BLaER1 treated with 17β-estradiol and CSF1 and Interleukin-3, amounts not matched to agents 10 nM and 100 nM (cell line): ENCODE results near the gene BCL2L2.

Experiments used
- H3K27ac ChIP-seq, 11 experiments: shearing (Covaris generic); formaldehyde crosslinking; 2 replicates each; pipeline ENCODE4 v1.8.1; 2022
- H3K27me3 ChIP-seq, 11 experiments: shearing (Covaris generic); formaldehyde crosslinking; 2 replicates each; pipeline ENCODE4 v1.8.1; 2022
- H3K36me3 ChIP-seq, 11 experiments: shearing (Covaris generic); formaldehyde crosslinking; 2 replicates each; pipeline ENCODE4 v1.8.1; 2022
- H3K4me1 ChIP-seq, 10 experiments: shearing (Covaris generic); formaldehyde crosslinking; 2 replicates each; pipeline ENCODE4 v1.8.1; 2022
- H3K4me2 ChIP-seq, 11 experiments: shearing (Covaris generic); formaldehyde crosslinking; 2 replicates each; pipeline ENCODE4 v1.8.1; 2022
- H3K4me3 ChIP-seq, 10 experiments: shearing (Covaris generic); formaldehyde crosslinking; 2 replicates each; pipeline ENCODE4 v1.8.1; 2022
- H3K9ac ChIP-seq, 11 experiments: shearing (Covaris generic); formaldehyde crosslinking; 2 replicates each; pipeline ENCODE4 v1.8.1; 2022
- H3K9me3 ChIP-seq, 11 experiments: shearing (Covaris generic); formaldehyde crosslinking; replicated peaks in 1 of 11; 2 replicates each; pipeline ENCODE4 v1.8.1; 2022
- H4K20me1 ChIP-seq, 11 experiments: shearing (Covaris generic); formaldehyde crosslinking; 2 replicates each; pipeline ENCODE4 v1.8.1; 2022
- Cebpa-rat ChIP-seq, 11 experiments: shearing (Covaris generic); IDR thresholded peaks; 2 replicates each; pipeline ENCODE4 v1.8.1; 2022

BCL2L2 gene

DNA sequence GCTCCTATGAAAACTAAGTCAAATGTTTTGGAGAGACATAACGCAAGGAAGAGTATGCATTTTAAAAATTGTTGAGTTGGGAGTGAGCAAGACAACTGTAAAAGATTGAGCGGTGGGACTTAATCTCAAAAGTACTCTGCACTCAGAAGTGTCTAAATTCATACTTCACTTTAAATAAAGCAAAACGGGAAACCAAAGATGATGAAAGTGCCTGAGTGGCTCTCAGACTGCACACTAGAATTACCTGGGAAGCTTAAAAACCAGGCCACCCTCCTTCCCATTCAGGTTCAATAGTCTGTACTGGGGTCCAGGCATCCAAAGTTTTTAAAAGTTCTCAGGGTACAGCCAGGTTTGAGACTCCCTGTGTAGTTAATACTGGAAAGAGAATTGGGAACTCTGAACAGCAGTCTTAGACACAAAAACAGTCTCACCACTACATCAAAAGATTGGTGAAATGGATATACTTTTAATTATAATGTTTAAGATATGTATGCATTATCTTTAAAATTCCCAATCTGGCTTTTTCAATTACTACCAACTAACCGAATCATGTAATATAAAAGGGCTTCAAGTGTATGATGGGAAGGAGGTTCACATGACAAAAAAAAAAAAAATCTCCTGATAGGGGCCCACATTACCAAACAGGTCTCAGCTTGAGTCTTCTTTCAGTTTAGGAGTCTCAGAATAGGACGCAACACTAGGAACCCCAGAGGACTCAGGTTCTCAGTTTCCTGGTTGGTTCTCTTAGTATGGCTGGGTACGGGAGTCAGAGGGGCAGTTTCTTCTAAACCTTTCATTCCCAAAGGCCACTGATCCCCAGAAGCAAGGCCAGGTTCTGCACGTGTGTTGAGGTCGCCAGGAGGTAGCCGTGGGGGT is 21.7 kb upstream of the BCL2L2 start:
- Histone ChIP-seq H3K4me1 (peaks cover 30 to 48% (median 37%) of the 10 kb centered on the region in 10 experiments), H3K36me3 (peaks cover 0 to 21% (median 0%) of the 10 kb centered on the region in 11 experiments; a peak in 3 of 22 replicates), H3K27ac (peak overlapping the region; percentile 63 to 87 (median 79)), H4K20me1 (peaks cover 0 to 25% (median 0%) of the 10 kb centered on the region in 11 experiments; a peak in 6 of 22 replicates), H3K4me2 (peak overlapping the region; percentile 79 to 97 (median 86)), H3K27me3 (no peaks in the 10 kb centered on the region), H3K9ac (peak overlapping the region; percentile 78 to 93 (median 89)), H3K4me3 (peak overlapping the region; percentile 75 to 92 (median 87)), H3K9me3 (no peaks in the 10 kb centered on the region)
- no peak for TF ChIP-seq Cebpa-rat (IDR thresholded peaks at IDR 0.05)

DNA sequence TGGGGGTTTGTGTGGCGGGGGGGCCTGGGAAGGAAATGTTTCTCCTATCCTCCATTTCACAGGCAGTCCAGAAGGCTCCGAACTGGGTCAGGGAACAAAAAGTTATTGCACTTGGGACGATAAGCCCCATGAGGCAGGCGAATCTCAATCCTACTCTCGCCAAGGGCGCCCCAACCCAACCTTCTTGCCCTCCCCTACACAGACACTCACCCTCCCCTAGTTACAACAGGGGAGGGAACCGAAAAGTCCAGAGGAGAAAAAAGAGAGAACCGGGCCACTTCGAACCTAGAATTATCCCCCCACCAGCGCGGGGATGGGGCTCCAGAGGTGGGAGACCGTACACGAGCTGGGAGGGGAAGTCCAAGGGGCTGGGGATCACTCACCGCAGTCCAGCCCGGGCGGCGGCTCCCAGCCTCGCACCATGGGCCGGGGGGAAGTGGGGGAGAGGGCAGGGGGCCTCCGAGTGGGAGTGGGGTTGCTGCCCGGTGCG is 21.1 kb upstream of the BCL2L2 start:
- peak overlapping the region; percentile 78 to 93 (median 89) for H3K9ac ChIP-seq
- no peaks in the 10 kb centered on the region for H3K27me3 ChIP-seq
- H3K36me3 ChIP-seq: peaks cover 0 to 21% (median 0%) of the 10 kb centered on the region in 11 experiments; a peak in 3 of 22 replicates
- H3K4me1 ChIP-seq: peaks cover 24 to 45% (median 30%) of the 10 kb centered on the region in 10 experiments
- H3K9me3 ChIP-seq: no peaks in the 10 kb centered on the region
- H3K4me2 ChIP-seq: peak overlapping the region; percentile 79 to 97 (median 86)
- H4K20me1 ChIP-seq: peaks cover 0 to 19% (median 0%) of the 10 kb centered on the region in 11 experiments; a peak in 4 of 22 replicates
- peak overlapping the region; percentile 63 to 87 (median 79) for H3K27ac ChIP-seq
- H3K4me3 ChIP-seq: peak overlapping the region; percentile 75 to 92 (median 87)
- no peak for TF ChIP-seq Cebpa-rat (IDR thresholded peaks at IDR 0.05)

DNA sequence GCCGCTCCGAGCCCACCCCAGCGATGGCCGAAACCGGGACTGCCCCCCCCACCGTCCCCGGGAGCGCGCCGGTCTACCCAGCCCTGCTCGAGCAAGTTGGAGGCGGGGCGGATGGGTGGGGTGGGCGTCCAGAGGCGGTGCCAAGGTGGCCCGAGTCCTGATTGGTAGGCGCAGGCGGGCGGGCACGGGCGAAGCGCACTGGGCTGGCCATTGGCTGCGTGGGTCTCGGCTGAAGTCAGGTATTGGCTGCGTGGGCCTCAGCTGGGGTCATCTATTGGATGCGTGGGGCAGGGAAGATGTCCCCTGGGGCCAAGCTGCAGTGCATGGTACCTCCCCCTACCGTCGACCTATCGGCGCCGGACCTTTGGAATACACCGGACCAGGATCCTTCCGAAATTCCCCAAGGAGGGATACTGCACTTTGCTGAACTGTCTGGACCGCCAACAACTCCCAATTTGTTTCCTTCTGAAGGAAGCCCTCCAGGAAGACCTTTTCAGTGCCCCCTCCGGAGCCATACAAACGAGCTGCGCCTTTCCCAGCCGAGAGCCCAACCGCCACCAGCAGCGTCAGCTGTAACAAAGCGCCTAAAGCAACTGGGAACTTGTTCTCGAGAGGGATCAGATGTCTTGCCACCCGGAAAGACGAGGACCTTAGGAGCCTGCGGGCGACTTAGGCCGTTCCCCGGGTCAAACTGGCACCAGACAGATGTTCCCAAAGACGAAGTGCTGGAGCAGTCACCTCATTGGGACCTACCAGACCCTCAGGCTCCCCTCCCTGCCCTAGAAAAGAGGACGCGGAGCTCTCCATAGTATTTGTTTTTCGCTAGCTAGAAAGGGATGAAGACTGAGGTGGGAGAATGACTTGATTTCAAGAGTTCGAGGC is 20.4 kb upstream of the BCL2L2 start, which contains the start of gene HOMEZ:
Gene HOMEZ (minus strand): TSS at position 113 of the 882 bp plus-strand sequence. CDS start 180 bp downstream, outside the sequence.
- no peak for TF ChIP-seq Cebpa-rat (IDR thresholded peaks at IDR 0.05)

DNA sequence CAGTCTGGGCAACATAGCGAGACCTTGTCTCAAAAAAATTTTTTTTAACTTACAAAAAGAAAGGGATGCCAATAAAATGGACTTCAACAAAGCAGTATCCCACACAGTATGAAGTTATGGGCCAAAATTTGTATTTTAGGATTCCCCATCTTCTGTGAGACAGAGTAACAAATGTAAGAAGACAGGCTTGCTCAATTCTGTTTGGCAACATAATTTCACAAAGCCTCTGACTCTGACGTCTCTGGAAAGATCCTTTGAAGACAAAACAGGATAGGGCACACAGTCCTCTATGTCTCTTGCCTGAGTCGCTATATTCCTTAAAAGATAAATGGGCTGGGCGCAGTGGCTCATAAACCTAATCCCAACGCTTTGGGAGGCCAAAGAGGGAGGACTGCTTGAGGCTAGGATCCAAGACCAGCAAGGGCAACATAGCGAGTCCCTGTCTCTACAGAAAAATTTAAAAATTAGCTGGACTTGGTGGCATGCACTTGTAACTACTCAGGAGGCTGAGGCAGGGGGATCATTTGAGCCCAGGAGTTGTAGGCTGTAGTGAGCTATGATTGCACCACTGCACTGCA is 19.6 kb upstream of the BCL2L2 start:
- peak overlapping the region; percentile 69 to 87 (median 77) for H3K27ac ChIP-seq
- peak overlapping the region; percentile 78 to 93 (median 86) for H3K9ac ChIP-seq
- peaks cover 21 to 41% (median 25%) of the 10 kb centered on the region in 10 experiments for H3K4me1 ChIP-seq
- peaks cover 0 to 9% (median 0%) of the 10 kb centered on the region in 11 experiments; a peak in 3 of 22 replicates for H3K36me3 ChIP-seq
- H3K4me2 ChIP-seq: peak overlapping the region; percentile 82 to 92 (median 87)
- no peaks in the 10 kb centered on the region for H3K9me3 ChIP-seq
- TF ChIP-seq Cebpa-rat (IDR thresholded peaks at IDR 0.05): no peak
- no peaks in the 10 kb centered on the region for H3K27me3 ChIP-seq
- peaks cover 0 to 9% (median 0%) of the 10 kb centered on the region in 11 experiments; a peak in 3 of 22 replicates for H4K20me1 ChIP-seq
- H3K4me3 ChIP-seq: peak overlapping the region; percentile 75 to 92 (median 87)

More for the DNA sequence above, 20.4 kb upstream of the BCL2L2 start, which contains the start of gene HOMEZ:
- Histone ChIP-seq H3K9ac (peak within 1 kb of the TSS; percentile 78 to 93 (median 89)), H3K27ac (peak within 1 kb of the TSS; percentile 74 to 87 (median 79)), H3K4me1 (peaks cover 21 to 41% (median 25%) of the 10 kb centered on the region in 10 experiments), H3K4me2 (peak within 1 kb of the TSS; percentile 83 to 97 (median 89)), H3K4me3 (peak within 1 kb of the TSS; percentile 75 to 92 (median 87)), H3K9me3 (no peaks in the 10 kb centered on the region), H4K20me1 (peaks cover 0 to 13% (median 0%) of the 10 kb centered on the region in 11 experiments; a peak in 4 of 22 replicates), H3K27me3 (no peaks in the 10 kb centered on the region), H3K36me3 (peaks cover 0 to 16% (median 0%) of the 10 kb centered on the region in 11 experiments; a peak in 3 of 22 replicates)

DNA sequence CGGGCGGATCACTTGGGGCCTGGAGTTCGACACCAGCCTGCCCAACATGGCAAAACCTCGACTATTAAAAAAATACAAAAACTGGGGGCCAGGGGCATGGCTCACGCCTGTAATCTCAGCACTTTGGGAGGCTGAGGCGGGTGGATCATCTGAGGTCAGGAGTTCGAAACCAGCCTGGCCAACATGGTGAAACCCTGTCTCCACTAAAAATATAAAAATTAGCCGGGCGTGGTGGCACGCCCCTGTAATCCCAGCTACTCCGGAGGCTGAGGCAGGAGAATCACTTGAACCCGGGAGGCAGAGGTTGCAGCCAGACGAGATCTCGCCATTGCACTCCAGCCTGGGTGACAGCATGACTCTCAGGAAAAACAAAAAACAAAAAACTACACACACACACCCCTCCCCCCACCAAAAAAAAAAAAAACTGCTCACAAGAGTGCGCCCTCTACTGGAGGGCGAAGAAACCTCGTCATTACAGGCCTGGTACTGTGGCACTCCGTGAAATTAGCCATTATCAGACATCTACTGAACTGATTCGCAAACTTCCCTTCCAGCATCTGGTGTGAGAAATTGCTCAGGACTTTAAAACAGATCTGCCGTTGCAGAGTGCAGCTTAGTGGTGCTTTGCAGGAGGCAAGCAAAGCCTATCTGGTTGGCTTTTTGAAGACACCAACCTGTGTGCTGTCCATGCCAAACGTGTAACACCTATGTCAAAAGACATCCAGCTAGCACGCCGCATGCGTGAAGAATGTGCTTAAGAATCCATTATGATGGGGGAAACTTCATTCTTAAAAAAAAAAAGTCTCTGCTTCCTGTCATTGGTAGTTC is 11.7 kb upstream of the BCL2L2 start:
- TF ChIP-seq Cebpa-rat (IDR thresholded peaks at IDR 0.05): no peak
- Histone ChIP-seq H3K4me3 (no peak overlapping the region), H3K27me3 (no peaks in the 10 kb centered on the region), H3K9me3 (no peaks in the 10 kb centered on the region), H3K4me1 (peaks cover 16 to 41% (median 28%) of the 10 kb centered on the region in 10 experiments), H4K20me1 (no peaks in the 10 kb centered on the region), H3K27ac (peak overlapping the region in 8 of 11 experiments; percentile 32 to 70 (median 53); a peak in 14 of 22 replicates), H3K36me3 (peaks cover 14 to 34% (median 21%) of the 10 kb centered on the region in 11 experiments; a peak in 17 of 22 replicates), H3K4me2 (peak overlapping the region in 9 of 11 experiments; percentile 10 to 61 (median 31); a peak in 11 of 22 replicates), H3K9ac (peak overlapping the region in 5 of 11 experiments; percentile 16 to 47 (median 26); a peak in 4 of 22 replicates)

DNA sequence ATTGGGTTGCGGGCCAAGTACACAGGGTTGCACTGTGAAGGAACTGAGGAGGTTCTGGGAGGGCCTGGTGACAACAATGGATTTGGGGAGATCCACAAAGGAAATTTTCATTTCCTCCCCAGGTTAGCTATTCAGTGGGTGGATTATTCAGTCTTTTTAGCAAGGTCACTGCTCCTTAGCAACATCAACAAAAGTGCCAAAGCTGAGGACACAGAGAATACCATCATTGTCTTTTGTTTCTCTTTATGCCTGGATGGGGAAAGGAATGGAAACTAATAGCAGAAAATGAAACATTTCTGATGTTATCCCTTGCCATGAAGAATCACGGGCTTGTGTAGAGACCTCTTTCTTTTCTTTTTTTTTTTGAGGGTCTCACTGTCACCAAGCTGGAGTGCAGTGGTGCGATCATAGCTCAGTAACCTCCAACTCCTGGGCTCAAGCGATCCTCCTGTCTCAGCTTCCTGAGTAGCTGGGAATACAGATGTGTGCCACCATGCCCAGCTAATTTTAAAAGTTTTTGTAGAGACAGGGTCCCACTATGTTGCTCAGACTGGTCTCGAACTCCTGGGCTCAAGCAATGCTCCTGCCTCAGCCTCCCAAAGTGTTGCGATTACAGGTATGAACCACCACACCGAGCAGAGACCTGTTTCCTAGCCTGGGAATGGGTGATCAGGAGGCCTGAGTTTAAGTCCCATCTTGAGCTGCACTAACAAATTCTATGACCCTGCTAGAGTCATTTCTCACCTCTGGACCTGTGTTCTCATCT is 10.4 kb upstream of the BCL2L2 start:
- Histone ChIP-seq H3K27me3 (no peaks in the 10 kb centered on the region), H3K27ac (no peak overlapping the region), H3K4me1 (peaks cover 22 to 41% (median 33%) of the 10 kb centered on the region in 10 experiments), H3K36me3 (peaks cover 14 to 34% (median 21%) of the 10 kb centered on the region in 11 experiments; a peak in 17 of 22 replicates), H3K4me2 (no peak overlapping the region), H4K20me1 (no peaks in the 10 kb centered on the region), H3K9ac (peak overlapping the region in 2 of 11 experiments; percentile 4 to 33; a peak in 1 of 22 replicates), H3K4me3 (no peak overlapping the region), H3K9me3 (no peaks in the 10 kb centered on the region)
- no peak for TF ChIP-seq Cebpa-rat (IDR thresholded peaks at IDR 0.05)

DNA sequence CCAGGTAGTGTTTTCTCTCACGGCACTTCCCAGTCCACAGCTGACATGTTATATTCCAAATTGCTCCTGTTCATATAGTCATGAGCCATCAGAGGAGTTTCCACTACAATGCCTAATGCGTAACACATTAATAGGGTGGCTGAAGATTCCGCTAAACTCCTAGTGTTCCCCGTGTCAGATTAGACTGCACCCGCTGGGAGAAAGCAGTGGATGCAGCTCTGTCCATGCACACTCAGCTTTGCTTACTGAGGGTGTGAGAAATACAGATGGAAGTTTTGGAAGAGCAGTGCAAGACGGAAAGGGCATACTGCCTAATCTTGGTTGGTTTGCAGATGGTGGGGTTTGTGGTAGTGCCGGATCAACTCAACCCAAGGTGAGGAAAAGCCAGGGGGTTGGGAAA is 9.5 kb upstream of the BCL2L2 start:
- peaks cover 22 to 41% (median 33%) of the 10 kb centered on the region in 10 experiments for H3K4me1 ChIP-seq
- peaks cover 14 to 34% (median 21%) of the 10 kb centered on the region in 11 experiments; a peak in 17 of 22 replicates for H3K36me3 ChIP-seq
- no peaks in the 10 kb centered on the region for H3K27me3 ChIP-seq
- peak overlapping the region in 1 of 11 experiments; percentile 22; a peak in 1 of 22 replicates for H3K27ac ChIP-seq
- no peak for TF ChIP-seq Cebpa-rat (IDR thresholded peaks at IDR 0.05)
- no peak overlapping the region for H3K4me2 ChIP-seq
- H3K4me3 ChIP-seq: no peak overlapping the region
- no peaks in the 10 kb centered on the region for H4K20me1 ChIP-seq
- H3K9me3 ChIP-seq: no peaks in the 10 kb centered on the region
- H3K9ac ChIP-seq: peak overlapping the region in 2 of 11 experiments; percentile 56 to 96; a peak in 4 of 22 replicates
